K562 (cell line): Measurements from ENCODE around the gene MEIS2. TPM values are rescaled to one million over a fixed set of nuclear protein-coding genes. Genes with fewer than 3 reads are reported as not detected.

Source experiments
- ATAC-seq: fragments of 200-7000 bp; cut with Tn5 transposase; 3 replicates; pipeline ENCODE4 v1.9.1; 2020; ENCODE audit warnings: moderate library complexity
- BruUV-seq: library from RNA; stranded (reverse); fragments of 400-500 nt; replicated peaks from 2 replicates; lab custom pipeline; 2021; lab: Mats Ljungman, UMichigan
- CTCF ChIA-PET: fragments of 300-600 bp; formaldehyde crosslinking; extraction: SDS; loops from one replicate; lab custom pipeline; 2021; ENCODE audit warnings: low intra/inter-chr PET ratio; lab: Yijun Ruan, JAX
- POLR2A ChIA-PET: fragments of 300-600, 350-650 bp; sonication (Branson Sonifier 250); formaldehyde crosslinking; extraction: SDS; loops from one replicate; lab custom pipeline; 2021; ENCODE audit warnings: antibody characterized with exemption, inconsistent platforms; lab: Yijun Ruan, JAX
- DNase-seq, 4 experiments: peaks; one replicate each; pipeline versions ENCODE4 v3.0.0 to v3.0.0-alpha.2; 2011 to 2018; ENCODE audit warnings: low spot score in 3 of 4, mixed read lengths in 3 of 4; ENCODE audit errors: extremely low read depth in 1 of 4
- FAIRE-seq: peaks from 2 replicates; lab custom pipeline; 2011; peaks lifted over from hg19 to GRCh38; lab: Jason Lieb, UNC
- H2AFZ ChIP-seq: 2 replicates; pipeline ENCODE4 v1.6.0; 2011; ENCODE audit warnings: low read depth, low read length, control low read depth, inconsistent platforms
- H3K27ac ChIP-seq: fragments of 200-600 bp; 3 replicates; pipeline ENCODE4 v1.8.0; 2011; ENCODE audit warnings: low read depth, mild to moderate bottlenecking, control low read depth, inconsistent platforms, low read length, moderate library complexity, mixed read lengths; ENCODE audit errors: extremely low read depth
- H3K27me3 ChIP-seq, 2 experiments: fragments of 300-600 bp in 1 of 2; 2 replicates in 1 of 2; 3 replicates in 1 of 2; pipeline versions ENCODE4 v1.6.0 to v1.8.0; 2011; ENCODE audit warnings: inconsistent platforms in 2 of 2, low read length in 2 of 2, mild to moderate bottlenecking in 1 of 2, mixed read lengths in 1 of 2, moderate library complexity in 1 of 2; ENCODE audit not compliant: control insufficient read depth in 2 of 2, insufficient read depth in 2 of 2
- H3K36me3 ChIP-seq: fragments of 300-600 bp; 3 replicates; pipeline ENCODE4 v1.8.0; 2011; ENCODE audit warnings: mild to moderate bottlenecking, low read length, inconsistent platforms; ENCODE audit not compliant: control insufficient read depth, insufficient read depth
- H3K4me1 ChIP-seq, 2 experiments: fragments of 200-600 bp in 1 of 2; replicated peaks in 1 of 2; 2 replicates in 1 of 2; 3 replicates in 1 of 2; pipeline versions ENCODE4 v1.5.1 to v1.8.0; 2011; ENCODE audit warnings: inconsistent platforms in 2 of 2, low read length in 2 of 2, mild to moderate bottlenecking in 1 of 2, mixed read lengths in 1 of 2, moderate library complexity in 1 of 2; ENCODE audit not compliant: control insufficient read depth in 2 of 2, insufficient read depth in 2 of 2
- H3K4me2 ChIP-seq: 2 replicates; pipeline ENCODE4 v1.6.1; 2011; ENCODE audit warnings: low read length, control low read depth, inconsistent platforms, mixed read lengths; ENCODE audit not compliant: insufficient read depth
- H3K4me3 ChIP-seq: fragments of 200-600 bp; sonication (generic), shearing (Covaris generic); 2 replicates; pipeline ENCODE4 v1.5.1; 2016; ENCODE audit warnings: control low read depth, inconsistent platforms
- H3K79me2 ChIP-seq: fragments of 200-600 bp; 3 replicates; pipeline ENCODE4 v1.8.0; 2011; ENCODE audit warnings: low read length, inconsistent platforms; ENCODE audit not compliant: control insufficient read depth, insufficient read depth
- H3K9ac ChIP-seq, 2 experiments: 2 replicates each; pipeline versions ENCODE4 v1.6.0 to v1.6.1; 2011; ENCODE audit warnings: low read depth in 2 of 2, low read length in 2 of 2, control low read depth in 1 of 2, inconsistent platforms in 1 of 2, mild to moderate bottlenecking in 1 of 2, mixed read lengths in 1 of 2; ENCODE audit not compliant: insufficient read depth in 1 of 2
- H3K9me1 ChIP-seq: one replicate; pipeline ENCODE4 v1.6.0; 2011; ENCODE audit warnings: inconsistent platforms, mild to moderate bottlenecking, low read length, moderate library complexity; ENCODE audit not compliant: control insufficient read depth, insufficient read depth
- H3K9me3 ChIP-seq: replicated peaks from 2 replicates; pipeline ENCODE4 v1.5.1; 2011; ENCODE audit warnings: low read depth, low read length, inconsistent platforms; ENCODE audit not compliant: control insufficient read depth, insufficient read depth
- H4K20me1 ChIP-seq: replicated peaks from 2 replicates; pipeline ENCODE4 v1.6.1; 2011; ENCODE audit warnings: low read length, inconsistent platforms, mixed read lengths; ENCODE audit not compliant: control insufficient read depth, insufficient read depth
- ARID1B ChIP-seq: fragments of 450-650 bp; IDR thresholded peaks from 2 replicates; pipeline ENCODE4 v1.6.1; 2016; ENCODE audit warnings: antibody characterized with exemption, mild to moderate bottlenecking, inconsistent platforms
- ATF2 ChIP-seq: sonication (generic); formaldehyde crosslinking; IDR thresholded peaks from 2 replicates; pipeline ENCODE4 v1.8.1; 2022; ENCODE audit warnings: missing genetic modification reagents
- CBFA2T2 ChIP-seq: fragments of 450-650 bp; conservative IDR thresholded peaks from 2 replicates; pipeline ENCODE4 v1.6.1; 2017; ENCODE audit warnings: mild to moderate bottlenecking
- CBFB ChIP-seq: sonication (generic); formaldehyde crosslinking; IDR thresholded peaks from 2 replicates; pipeline ENCODE4 v1.4.0; 2020; ENCODE audit warnings: mild to moderate bottlenecking, missing genetic modification reagents
- FIP1L1 ChIP-seq: fragments of 200-400 bp; formaldehyde crosslinking; IDR thresholded peaks from 2 replicates; pipeline ENCODE4 v1.6.1; 2018; ENCODE audit warnings: mild to moderate bottlenecking, low read depth, low read length; ENCODE audit not compliant: poor library complexity, severe bottlenecking
- ILF3 ChIP-seq: fragments of 450-650 bp; IDR thresholded peaks from 2 replicates; pipeline ENCODE4 v1.6.1; 2018; ENCODE audit warnings: antibody characterized with exemption, mild to moderate bottlenecking, moderate library complexity, borderline replicate concordance
- NFRKB ChIP-seq: fragments of 450-650 bp; IDR thresholded peaks from 2 replicates; pipeline ENCODE4 v1.6.1; 2016; ENCODE audit warnings: low read depth
- NRF1 ChIP-seq, 2 experiments: fragments of 450-650 bp; IDR thresholded peaks in 1 of 2; conservative IDR thresholded peaks in 1 of 2; 2 replicates each; pipeline ENCODE4 v1.6.1; 2014; ENCODE audit warnings: mild to moderate bottlenecking in 2 of 2
- OTX1 ChIP-seq: fragments of 450-650 bp; formaldehyde crosslinking; IDR thresholded peaks from 2 replicates; pipeline ENCODE4 v1.4.0; 2022; ENCODE audit warnings: mild to moderate bottlenecking
- RBM22 ChIP-seq: fragments of 200-400 bp; formaldehyde crosslinking; IDR thresholded peaks from 2 replicates; pipeline ENCODE4 v1.6.1; 2018; ENCODE audit warnings: low read length, low read depth; ENCODE audit not compliant: poor library complexity, severe bottlenecking
- RUNX1 ChIP-seq: sonication (generic); IDR thresholded peaks from 2 replicates; pipeline ENCODE4 v1.6.1; 2016; ENCODE audit warnings: antibody characterized with exemption, low read depth
- SIN3A ChIP-seq, 2 experiments: fragments of 150-350 bp in 1 of 2; IDR thresholded peaks; 2 replicates each; pipeline ENCODE4 v1.6.1; 2011 to 2016; ENCODE audit warnings: borderline replicate concordance in 2 of 2, low read depth in 2 of 2, low read length in 2 of 2, mild to moderate bottlenecking in 2 of 2, moderate library complexity in 2 of 2; ENCODE audit not compliant: control insufficient read depth in 1 of 2
- SMARCA5 ChIP-seq: fragments of 450-650 bp; IDR thresholded peaks from 2 replicates; pipeline ENCODE4 v1.6.1; 2016
- TRIM24 ChIP-seq, 2 experiments: fragments of 450-650 bp; IDR thresholded peaks; 2 replicates each; pipeline ENCODE4 v1.6.1; 2016
- TSHZ1 ChIP-seq: fragments of 250-450 bp; sonication (Bioruptor Pico); IDR thresholded peaks from 2 replicates; pipeline ENCODE4 v1.4.0; 2020; ENCODE audit warnings: mild to moderate bottlenecking, moderate library complexity
- ZNF398 ChIP-seq: fragments of 250-450 bp; sonication (Bioruptor Pico); IDR thresholded peaks from 2 replicates; pipeline ENCODE4 v1.8.0; 2021; ENCODE audit warnings: moderate library complexity, mild to moderate bottlenecking, inconsistent platforms
- ZNF589 ChIP-seq: fragments of 200-800 bp; sonication (Bioruptor generic); IDR thresholded peaks from 2 replicates; pipeline ENCODE4 v1.6.1; 2016; ENCODE audit warnings: low read depth, missing genetic modification characterization, missing compliant biosample characterization
- WGBS: fragments of 100-300 bp; shearing (Covaris generic); methylation state at CpG from one replicate; pipeline ENCODE4 v1.1.6; 2016; ENCODE audit warnings: low coverage, mixed read lengths; ENCODE audit not compliant: insufficient coverage; ENCODE audit errors: missing lambda C conversion rate; 5-methylcytosine and 5-hydroxymethylcytosine counted together
- in situ Hi-C: fragments of 300-500 bp; cut with MboI; formaldehyde crosslinking; loops from 4 replicates; pipeline ENCODE4 v1.15.0; 2018; ENCODE audit warnings: inconsistent platforms, mixed read lengths
- intact Hi-C: fragments of 100-400 bp; cut with micrococcal nuclease; formaldehyde crosslinking; loops from 2 replicates; pipeline ENCODE4 v1.14.2; 2022
- polyA plus RNA-seq, 8 experiments: library from polyadenylated mRNA; depleted of rRNA in 4 of 8; stranded (reverse) in 5 of 8; unstranded in 3 of 8; fragments of >200 nt; fragmentation: Nextera tagmentation in 2 of 8; fragmentation: Illumina TruSeq in 1 of 8; extraction: Ambion mirVana in 2 of 8; extraction: Trizol in 1 of 8; gene quantifications; 2 replicates each; pipeline versions ENCODE4 v1.2.1 to v1.2.3, GENCODE V29; 2011 to 2014; ENCODE audit warnings: inconsistent platforms in 1 of 8, missing spikeins in 1 of 8
- total RNA-seq, 7 experiments: library from RNA; depleted of rRNA in 6 of 7; stranded (reverse); fragments of >200 nt in 6 of 7; fragmentation: Illumina TruSeq in 2 of 7; extraction: Trizol in 2 of 7; gene quantifications; 2 replicates each; pipeline versions ENCODE4 v1.2.1 to v1.2.3, GENCODE V29; 2011 to 2021; ENCODE audit warnings: low replicate concordance in 1 of 7

The MEIS2 gene
- total and polyA plus RNA-seq, 9 of the 15 experiments (the other 6 are each of a cell fraction or from before 2014, with no cell fraction given) = 7.5 to 64.2 (median 22.3) TPM

GRCh38 chr15:37037071-37037655 lies 63.2 kb downstream of the MEIS2 start:
- H3K27ac ChIP-seq = no peak overlapping the region
- no peaks in the 10 kb centered on the region for H3K4me1 ChIP-seq
- intact Hi-C loops (no loop called here), in situ Hi-C loops (no loop called here)
- H3K79me2 ChIP-seq = no peaks in the 10 kb centered on the region
- ChIA-PET POLR2A (no interaction called here), CTCF (no interaction called here)
- H2AFZ ChIP-seq = no peak overlapping the region
- no peaks in the 10 kb centered on the region for H3K27me3 ChIP-seq
- H3K4me2 ChIP-seq = no peak overlapping the region
- no peaks in the 10 kb centered on the region for H4K20me1 ChIP-seq
- BruUV-seq = no TSS peak
- TF ChIP-seq ZNF589 (CRISPR knock-in tag) (no peak), OTX1 (CRISPR knock-in tag) (no peak), RUNX1 (no peak), SIN3A (IDR thresholded peaks at IDR 0.05; ENCODE audit: borderline replicate concordance in 2 of 2, control insufficient read depth in 1 of 2, low read depth in 2 of 2, low read length in 2 of 2) (no peak), TRIM24 (IDR thresholded peaks at IDR 0.05) (no peak), NRF1 (conservative IDR thresholded peaks at IDR 0.05 in 1 of 2, IDR thresholded peaks at IDR 0.05 in 1 of 2) (no peak), ZNF398 (CRISPR knock-in tag) (no peak), ILF3 (no peak), RBM22 (no peak), ATF2 (CRISPR knock-in tag) (no peak), NFRKB (no peak), SMARCA5 (no peak), ARID1B (no peak), CBFA2T2 (no peak), CBFB (CRISPR knock-in tag) (no peak), TSHZ1 (CRISPR knock-in tag) (no peak), FIP1L1 (no peak)
- no peak for DNase-seq
- H3K9me3 ChIP-seq = no peaks in the 10 kb centered on the region
- ATAC-seq = no peak
- H3K9me1 ChIP-seq = no peaks in the 10 kb centered on the region
- no peak overlapping the region for H3K4me3 ChIP-seq
- peaks cover 58% of the 10 kb centered on the region for H3K36me3 ChIP-seq
- no peak overlapping the region for H3K9ac ChIP-seq
- 97% methylated on average over 6 of the region's 7 CpGs for WGBS
- FAIRE-seq = no peak
